ENCODE data around the gene WDR3.
"Not testable (repeated sequence)": the region's sequence is repeated elsewhere in the genome, so short reads cannot be mapped to it uniquely, and the experiment has no call there.

DNA sequence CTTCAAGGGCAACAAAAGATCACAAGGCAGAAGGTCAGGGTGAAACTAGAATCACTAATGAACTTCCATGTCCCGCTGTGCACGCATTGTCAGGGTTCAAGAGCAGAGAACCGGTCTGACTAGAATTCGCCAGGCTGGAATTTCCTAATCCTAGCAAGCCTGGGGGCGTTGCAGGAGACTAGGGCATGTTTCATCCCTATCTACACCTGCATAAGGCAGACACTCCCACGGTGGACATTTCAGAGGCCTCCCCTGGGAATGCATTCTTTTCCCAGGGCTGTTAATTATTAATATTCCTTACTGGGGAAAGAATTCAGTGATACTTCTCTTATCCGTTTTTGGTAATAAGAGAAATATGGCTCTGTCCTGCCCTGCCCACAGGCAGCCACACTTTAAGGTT, 6.8 kb upstream of the WDR3 start:
- TF ChIP-seq, protein P1, sequence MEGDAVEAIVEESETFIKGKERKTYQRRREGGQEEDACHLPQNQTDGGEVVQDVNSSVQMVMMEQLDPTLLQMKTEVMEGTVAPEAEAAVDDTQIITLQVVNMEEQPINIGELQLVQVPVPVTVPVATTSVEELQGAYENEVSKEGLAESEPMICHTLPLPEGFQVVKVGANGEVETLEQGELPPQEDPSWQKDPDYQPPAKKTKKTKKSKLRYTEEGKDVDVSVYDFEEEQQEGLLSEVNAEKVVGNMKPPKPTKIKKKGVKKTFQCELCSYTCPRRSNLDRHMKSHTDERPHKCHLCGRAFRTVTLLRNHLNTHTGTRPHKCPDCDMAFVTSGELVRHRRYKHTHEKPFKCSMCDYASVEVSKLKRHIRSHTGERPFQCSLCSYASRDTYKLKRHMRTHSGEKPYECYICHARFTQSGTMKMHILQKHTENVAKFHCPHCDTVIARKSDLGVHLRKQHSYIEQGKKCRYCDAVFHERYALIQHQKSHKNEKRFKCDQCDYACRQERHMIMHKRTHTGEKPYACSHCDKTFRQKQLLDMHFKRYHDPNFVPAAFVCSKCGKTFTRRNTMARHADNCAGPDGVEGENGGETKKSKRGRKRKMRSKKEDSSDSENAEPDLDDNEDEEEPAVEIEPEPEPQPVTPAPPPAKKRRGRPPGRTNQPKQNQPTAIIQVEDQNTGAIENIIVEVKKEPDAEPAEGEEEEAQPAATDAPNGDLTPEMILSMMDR (conservative IDR thresholded peaks at IDR 0.05; ENCODE audit: low read depth in 2 of 2), result not testable (repeated sequence)
- not testable (repeated sequence) for TF ChIP-seq EZH2 (IDR thresholded peaks at IDR 0.05; ENCODE audit: low read depth, unreplicated experiment)
- TF ChIP-seq, protein P2, sequence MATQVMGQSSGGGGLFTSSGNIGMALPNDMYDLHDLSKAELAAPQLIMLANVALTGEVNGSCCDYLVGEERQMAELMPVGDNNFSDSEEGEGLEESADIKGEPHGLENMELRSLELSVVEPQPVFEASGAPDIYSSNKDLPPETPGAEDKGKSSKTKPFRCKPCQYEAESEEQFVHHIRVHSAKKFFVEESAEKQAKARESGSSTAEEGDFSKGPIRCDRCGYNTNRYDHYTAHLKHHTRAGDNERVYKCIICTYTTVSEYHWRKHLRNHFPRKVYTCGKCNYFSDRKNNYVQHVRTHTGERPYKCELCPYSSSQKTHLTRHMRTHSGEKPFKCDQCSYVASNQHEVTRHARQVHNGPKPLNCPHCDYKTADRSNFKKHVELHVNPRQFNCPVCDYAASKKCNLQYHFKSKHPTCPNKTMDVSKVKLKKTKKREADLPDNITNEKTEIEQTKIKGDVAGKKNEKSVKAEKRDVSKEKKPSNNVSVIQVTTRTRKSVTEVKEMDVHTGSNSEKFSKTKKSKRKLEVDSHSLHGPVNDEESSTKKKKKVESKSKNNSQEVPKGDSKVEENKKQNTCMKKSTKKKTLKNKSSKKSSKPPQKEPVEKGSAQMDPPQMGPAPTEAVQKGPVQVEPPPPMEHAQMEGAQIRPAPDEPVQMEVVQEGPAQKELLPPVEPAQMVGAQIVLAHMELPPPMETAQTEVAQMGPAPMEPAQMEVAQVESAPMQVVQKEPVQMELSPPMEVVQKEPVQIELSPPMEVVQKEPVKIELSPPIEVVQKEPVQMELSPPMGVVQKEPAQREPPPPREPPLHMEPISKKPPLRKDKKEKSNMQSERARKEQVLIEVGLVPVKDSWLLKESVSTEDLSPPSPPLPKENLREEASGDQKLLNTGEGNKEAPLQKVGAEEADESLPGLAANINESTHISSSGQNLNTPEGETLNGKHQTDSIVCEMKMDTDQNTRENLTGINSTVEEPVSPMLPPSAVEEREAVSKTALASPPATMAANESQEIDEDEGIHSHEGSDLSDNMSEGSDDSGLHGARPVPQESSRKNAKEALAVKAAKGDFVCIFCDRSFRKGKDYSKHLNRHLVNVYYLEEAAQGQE (IDR thresholded peaks at IDR 0.05; ENCODE audit: unreplicated experiment), result not testable (repeated sequence)

All from GM23338 (cell line).